HG03469 (cell line): ENCODE measurements around the gene COL5A3.

Experiments used
- ATAC-seq: cut with Tn5 transposase; IDR thresholded peaks from one replicate; pipeline ENCODE4 v1.9.1; 2021; ENCODE audit warnings: mild to moderate bottlenecking, moderate library complexity, moderate number of reproducible peaks; ENCODE audit not compliant: unreplicated experiment

Gene COL5A3

DNA sequence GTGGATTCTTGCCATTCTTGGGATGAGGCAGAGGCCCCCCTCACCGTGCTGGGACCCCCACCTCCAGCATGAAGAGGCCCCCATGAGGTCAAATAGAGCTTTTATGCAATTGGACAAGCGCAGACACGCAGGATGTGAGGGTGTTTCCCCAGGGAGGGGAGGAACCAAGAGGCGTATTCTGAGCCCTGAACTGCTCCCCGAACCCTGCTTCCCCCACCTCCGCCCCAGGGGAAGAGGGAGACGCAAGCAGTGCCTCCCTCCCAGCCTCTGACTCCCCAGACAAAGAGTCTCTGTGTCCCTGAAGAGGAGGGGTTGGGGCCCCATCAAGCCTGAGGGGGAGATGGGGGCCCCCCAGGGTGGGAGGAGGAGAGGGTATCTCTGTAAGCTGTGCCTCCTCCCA lies 1.7 kb upstream of the COL5A3 start:
- ATAC-seq = no peak

DNA sequence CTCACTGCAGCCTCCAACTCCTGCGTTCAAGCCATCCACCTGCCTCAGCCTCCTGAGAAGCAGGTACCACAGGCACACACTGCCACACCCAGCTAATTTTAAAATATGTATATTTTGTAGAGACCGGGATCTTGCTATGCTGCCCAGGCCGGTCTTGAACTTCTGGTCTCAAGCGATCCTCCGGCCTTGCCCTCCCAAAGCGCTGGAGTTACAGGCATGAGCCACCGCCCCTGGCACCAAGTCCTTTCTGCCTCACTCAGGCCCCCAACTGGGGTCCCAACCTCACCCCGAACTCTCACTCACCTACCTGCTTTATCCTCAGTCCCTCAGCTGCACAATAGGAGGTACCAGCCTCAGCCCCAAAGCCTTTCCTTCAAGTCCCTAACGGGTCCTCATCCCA lies 635 bp upstream of the COL5A3 start:
- ATAC-seq = no peak

DNA sequence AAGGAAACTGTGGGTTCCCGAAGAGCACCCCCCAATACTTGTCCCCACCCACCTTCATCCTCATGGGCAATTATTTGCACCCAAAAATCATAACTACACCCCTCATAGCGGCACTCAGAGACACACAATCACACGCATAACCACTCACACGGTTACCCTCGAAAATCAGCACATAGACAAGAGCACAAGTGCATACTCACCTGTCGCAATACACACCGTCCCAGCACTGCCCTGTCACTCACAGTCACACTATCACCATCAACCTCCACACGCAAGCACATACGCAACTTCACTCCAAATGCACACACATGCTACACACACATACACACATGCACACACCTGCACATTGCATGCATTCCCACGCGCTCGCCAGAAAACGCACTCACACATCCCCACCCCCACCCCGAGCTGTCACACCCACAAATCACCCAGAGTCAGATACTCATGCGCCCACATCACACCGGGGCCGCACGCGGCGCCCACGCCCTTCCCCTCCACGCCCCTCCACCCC lies 535 bp downstream of the COL5A3 start:
- ATAC-seq = no peak

- no peak for ATAC-seq
These were observed 2.0 kb downstream of the COL5A3 start for GRCh38 chr19:10008184-10008765.

GRCh38 chr19:10007371-10008183 lies 2.7 kb downstream of the COL5A3 start:
- ATAC-seq = no peak

GRCh38 chr19:10006752-10007323 lies 3.5 kb downstream of the COL5A3 start:
- ATAC-seq = no peak

DNA sequence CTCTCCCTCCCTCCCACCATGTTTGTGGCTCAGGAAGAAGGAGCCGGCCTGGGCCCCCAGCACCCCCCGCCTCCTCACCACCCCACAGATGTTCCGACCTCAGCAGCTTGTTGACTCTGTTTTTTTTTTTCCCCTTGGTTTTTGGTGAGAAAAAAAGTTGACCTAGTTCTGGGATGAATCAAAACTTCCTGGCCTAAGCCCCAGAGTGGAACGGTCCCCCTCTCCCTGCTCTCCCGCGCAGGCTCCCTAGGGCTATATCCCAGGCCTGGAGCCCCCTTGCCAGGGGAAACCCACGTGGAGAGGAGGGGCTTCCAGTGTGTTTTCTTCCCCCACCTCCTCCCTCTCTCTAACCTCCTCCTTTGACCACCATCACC lies 4.0 kb downstream of the COL5A3 start:
- no peak for ATAC-seq

GRCh38 chr19:10005632-10006334 lies 4.5 kb downstream of the COL5A3 start:
- ATAC-seq = no peak

DNA sequence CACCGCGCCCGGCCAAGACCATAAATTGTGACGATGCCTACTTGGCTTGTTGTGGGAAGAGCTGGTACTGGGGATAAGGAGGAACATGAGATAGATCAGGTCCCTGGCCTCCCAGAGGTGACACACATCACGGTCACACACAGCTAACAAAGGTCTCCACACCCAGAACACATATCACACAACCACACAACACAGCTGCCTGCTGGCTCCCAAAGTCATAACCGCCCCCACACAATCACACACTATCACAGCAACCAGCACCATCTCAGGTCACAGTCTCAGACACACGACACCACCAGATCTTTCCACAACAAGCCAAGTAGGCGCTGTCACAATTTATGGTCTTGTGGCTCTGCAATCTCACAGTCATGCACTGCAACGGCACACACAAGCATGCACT lies 5.7 kb downstream of the COL5A3 start:
- no peak for ATAC-seq

DNA sequence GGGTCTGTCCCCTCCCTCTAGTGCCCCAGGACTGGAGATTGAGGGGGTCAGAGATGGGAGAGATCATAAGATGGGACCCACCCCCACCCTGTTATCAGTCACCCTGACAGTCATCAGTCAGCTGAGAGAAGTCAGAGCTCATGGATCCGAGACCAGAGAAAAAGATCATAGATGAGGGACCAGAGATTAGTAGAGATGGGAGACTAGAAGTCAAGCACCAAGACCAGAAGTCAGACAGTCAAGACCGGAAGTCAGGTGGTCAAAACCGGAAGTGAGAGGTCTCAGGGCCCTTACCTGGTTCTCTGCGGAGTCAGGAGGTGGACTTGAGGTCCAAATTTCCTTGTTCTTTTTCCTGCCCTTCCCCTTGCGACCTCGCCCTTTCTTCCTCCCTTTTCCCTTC lies 7.0 kb downstream of the COL5A3 start:
- ATAC-seq = no peak

DNA sequence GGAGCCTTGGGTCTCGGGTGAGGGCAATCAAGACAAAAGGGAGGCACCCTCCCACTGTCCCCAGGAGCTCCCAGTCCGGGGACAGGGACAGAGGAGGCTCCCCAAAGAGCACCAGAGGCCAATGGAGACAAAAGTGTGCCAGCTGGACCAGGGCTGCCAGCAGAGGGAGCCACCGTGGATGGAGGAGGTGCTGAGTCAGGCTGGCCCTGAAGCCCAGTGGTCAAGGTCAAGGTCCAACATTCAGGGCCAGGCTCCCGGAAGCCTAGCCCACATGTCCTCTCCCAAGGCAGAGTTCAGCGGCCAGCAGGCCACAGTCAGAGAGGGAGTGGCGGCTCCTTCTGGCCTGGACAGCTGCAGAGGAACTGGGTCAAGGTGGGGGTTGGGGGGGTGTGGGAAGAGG lies 8.4 kb downstream of the COL5A3 start:
- ATAC-seq = no peak

DNA sequence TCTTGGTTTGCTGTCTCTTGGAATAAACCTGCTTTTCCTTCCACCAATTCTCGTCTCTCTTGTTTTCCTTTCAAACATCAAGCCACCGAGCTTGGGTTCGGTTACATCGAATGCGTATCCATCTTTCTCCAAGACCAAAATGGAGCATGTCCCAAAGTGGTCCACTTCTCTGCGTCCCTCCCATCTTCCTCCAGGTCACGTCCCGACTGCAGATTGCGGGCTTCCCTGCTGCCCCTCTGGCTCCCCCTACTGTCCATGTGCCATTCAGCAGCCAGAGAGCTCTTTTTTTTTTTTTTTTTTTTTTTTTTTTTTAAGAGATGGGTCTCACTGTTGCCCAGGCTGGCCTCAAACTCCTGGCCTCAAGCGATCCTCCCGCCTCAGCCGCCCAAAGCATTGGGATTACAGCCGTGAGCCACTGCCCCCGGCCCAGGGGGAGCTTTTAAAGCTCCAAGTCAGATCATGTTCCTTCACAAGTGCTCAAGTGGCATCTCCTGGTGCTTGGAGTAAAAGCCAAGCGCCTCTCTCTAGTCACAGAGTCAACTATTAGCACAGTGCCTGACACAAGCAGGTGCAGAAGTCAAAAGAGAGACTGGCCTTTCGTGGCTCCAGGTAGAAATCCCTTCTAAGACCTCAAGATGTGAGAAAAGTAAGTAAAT lies 10.0 kb downstream of the COL5A3 start:
- no peak for ATAC-seq

GRCh38 chr19:9996541-9996940 lies 13.8 kb downstream of the COL5A3 start:
- no peak for ATAC-seq

DNA sequence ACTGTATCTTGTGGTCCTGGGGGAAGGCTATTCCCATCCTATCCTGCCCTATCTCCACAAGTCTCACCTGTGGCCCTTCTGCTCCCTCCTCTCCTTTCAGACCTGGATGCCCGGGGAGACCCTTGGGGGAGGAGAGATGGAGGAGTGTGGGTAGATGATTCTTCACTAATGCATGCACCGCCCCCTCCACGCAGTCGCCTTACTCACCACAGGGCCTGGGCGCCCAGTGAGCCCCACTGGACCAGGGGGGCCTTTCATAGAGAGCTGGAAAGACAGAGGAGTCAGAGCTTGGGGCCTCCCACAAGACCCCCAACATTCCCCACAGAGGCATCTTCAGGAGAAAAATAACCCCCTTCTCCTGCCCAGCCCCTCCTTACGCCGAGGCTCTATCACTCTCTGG lies 14.3 kb downstream of the COL5A3 start:
- ATAC-seq = no peak

- ATAC-seq = no peak
These were observed 15.2 kb downstream of the COL5A3 start for GRCh38 chr19:9995084-9995483.

DNA sequence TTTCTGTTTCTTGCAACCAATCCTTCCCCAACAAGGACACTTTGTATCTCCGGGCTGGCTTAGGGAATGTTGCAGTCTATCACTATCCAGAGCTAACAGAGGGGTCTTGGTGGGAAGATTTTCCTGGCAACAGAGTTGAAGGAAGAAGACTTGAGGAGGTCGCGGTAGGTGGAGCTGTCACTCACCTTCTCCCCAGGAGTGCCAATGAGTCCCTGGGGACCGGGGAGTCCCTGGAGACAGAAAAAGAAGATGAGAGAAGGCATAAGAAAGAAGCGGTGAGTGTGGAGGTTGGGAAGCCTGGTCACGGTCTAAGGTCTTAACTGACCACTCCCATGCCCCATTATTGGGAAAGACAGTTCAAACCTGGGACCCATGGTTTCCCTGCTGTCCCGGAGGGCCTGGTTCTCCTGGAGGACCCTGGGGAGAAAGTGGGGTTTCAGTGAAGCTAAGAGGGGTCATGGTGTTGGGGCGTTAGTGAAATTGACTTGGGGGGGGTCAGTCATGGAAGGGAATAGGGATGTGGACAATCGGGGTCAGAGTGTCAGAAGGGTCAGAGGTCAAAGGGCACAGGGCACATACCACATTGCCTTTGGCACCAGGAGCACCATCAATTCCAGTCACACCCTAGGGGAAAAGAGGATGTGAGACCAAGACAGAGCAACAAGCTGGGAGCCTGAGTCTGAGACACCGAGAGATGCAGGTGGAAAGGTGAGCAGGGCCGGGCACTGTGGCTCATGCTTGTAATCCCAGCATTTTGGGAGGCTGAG lies 18.7 kb downstream of the COL5A3 start:
- no peak for ATAC-seq

- no peak for ATAC-seq
These were observed 20.8 kb downstream of the COL5A3 start for GRCh38 chr19:9989504-9989903.

DNA sequence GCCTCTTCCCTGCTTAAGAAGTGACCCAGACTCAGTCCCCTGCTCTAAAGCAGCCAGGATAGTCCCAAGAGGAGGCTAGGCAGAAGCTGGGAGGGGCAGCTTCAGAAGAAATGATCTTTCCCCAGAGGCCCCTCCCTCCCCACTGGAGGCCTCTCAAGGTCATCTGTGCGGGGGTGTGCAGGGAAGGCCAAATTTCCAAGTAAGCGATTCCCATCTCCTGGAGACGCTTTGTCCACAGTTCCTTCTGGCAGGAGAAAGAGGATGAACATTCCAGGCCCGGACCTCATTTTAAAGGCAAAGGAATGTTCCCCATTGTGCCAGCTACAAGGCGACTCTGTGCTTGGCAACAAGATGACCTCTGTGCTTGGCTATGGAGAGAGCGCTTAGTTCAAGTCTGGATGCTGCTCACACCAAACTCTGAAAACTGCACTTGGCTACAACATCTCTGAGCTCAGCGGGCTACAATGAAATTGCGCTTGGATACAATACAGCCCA lies 23.5 kb downstream of the COL5A3 start:
- no peak for ATAC-seq

- no peak for ATAC-seq
These were observed 28.7 kb downstream of the COL5A3 start for GRCh38 chr19:9981406-9982260.
